Peyer's patch (tissue), 4 donors: ENCODE data around the gene GALNT9. TPM values are rescaled to one million over a fixed set of nuclear protein-coding genes. Genes with fewer than 3 reads are reported as not detected.
A peak's percentile ranks its signal among the peaks of the same experiment; 100 is the strongest.

Experiments used
- DNase-seq, 3 donors: peaks; one replicate each; pipeline ENCODE4 v3.0.0-alpha.2; 2017 to 2019
- H3K27ac ChIP-seq, 4 donors: fragments of 200-600 bp; sonication (generic); one replicate each; pipeline ENCODE4 v1.5.1; 2016 to 2019
- H3K27me3 ChIP-seq, 2 donors: fragments of 200-600 bp; sonication (generic); one replicate each; pipeline ENCODE4 v1.5.1; 2019
- H3K36me3 ChIP-seq, 3 donors: fragments of 200-600 bp; sonication (generic); one replicate each; pipeline ENCODE4 v1.5.1; 2016 to 2019
- H3K4me1 ChIP-seq, 4 donors: fragments of 200-600 bp; sonication (generic); one replicate each; pipeline ENCODE4 v1.5.1; 2016 to 2019
- H3K4me3 ChIP-seq, 4 donors: fragments of 200-600 bp; sonication (generic); 1 replicate in 3 of 4; 2 replicates in 1 of 4; pipeline ENCODE4 v1.5.1; 2016 to 2019; ENCODE audit warnings: mild to moderate bottlenecking in 1 of 4
- H3K9me3 ChIP-seq, 4 donors: fragments of 200-600 bp; sonication (generic); one replicate each; pipeline ENCODE4 v1.5.1; 2016 to 2019; ENCODE audit warnings: mild to moderate bottlenecking in 1 of 4
- CTCF ChIP-seq, 6 experiments: fragments of 450-650 bp in 4 of 6; fragments of 200-600 bp in 2 of 6; sonication (generic) in 1 of 6; IDR thresholded peaks; one replicate each; pipeline ENCODE4 v1.5.1; 2017 to 2019; ENCODE audit warnings: antibody characterized with exemption in 6 of 6, mild to moderate bottlenecking in 3 of 6, moderate library complexity in 1 of 6
- POLR2A ChIP-seq, 2 donors: fragments of 450-650 bp; IDR thresholded peaks; one replicate each; pipeline ENCODE4 v1.5.1; 2017; ENCODE audit warnings: antibody characterized with exemption in 2 of 2, mild to moderate bottlenecking in 2 of 2, moderate library complexity in 2 of 2
- total RNA-seq, 4 donors: library from RNA; depleted of rRNA; stranded (reverse); fragments of >200 nt; gene quantifications; one replicate each; pipeline ENCODE4 v1.1.0, GENCODE V29; 2016

Gene GALNT9
- total RNA-seq, 4 donors from 2014 or later, result not detected

DNA sequence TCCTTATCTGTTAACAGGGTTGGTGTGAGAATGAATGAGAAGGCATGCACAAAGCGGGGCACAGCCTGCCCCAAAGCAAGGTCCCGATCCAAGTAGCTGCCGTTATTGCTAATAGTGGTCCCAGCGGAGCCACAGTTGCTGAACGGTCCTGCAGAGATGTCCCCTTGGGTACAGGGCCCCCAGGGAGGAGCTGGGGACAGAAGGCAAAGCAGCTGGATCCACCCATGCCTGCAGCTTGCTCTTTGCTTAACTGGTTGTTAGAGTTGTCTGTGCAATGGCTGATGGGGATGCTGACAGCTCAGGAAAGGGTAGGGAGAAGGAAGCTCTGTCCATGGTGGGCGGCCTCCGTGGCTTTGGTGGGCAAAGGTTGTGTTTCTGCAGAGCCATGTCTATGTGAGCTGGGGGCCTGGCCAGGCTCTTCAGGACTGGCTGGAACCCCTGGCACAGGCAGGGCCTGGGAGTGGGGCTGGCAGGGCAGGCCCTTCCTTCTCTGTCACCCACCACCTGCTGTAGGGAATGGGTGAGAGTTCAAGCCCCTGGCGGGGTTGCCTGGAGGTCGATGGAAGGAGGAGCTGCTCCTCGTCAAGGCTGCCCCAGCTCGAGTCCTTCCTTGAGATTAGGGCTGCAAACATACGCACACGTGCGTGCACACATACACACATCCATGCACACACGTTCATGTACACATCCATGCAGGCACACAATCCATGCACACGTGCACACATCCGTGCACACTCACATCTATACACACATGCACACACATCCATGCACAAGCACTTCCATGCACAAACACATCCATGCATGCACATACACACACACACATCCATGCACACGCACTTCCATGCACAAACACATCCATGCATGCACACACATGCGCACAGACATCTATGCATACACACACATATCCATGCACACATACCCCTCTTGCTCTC is 149.7 kb downstream of the GALNT9 start:
- no peak overlapping the region for H3K4me3 ChIP-seq
- DNase-seq, result no peak
- TF ChIP-seq POLR2A (IDR thresholded peaks at IDR 0.05), result no peak
- no peak for TF ChIP-seq CTCF (IDR thresholded peaks at IDR 0.05)
- no peaks in the 10 kb centered on the region for H3K27me3 ChIP-seq
- H3K27ac ChIP-seq, result no peak overlapping the region
- H3K9me3 ChIP-seq, result no peaks in the 10 kb centered on the region
- H3K36me3 ChIP-seq, result no peaks in the 10 kb centered on the region
- H3K4me1 ChIP-seq, result no peaks in the 10 kb centered on the region

- H3K4me1 ChIP-seq, result no peaks in the 10 kb centered on the region
- TF ChIP-seq POLR2A (IDR thresholded peaks at IDR 0.05) (no peak), CTCF (IDR thresholded peaks at IDR 0.05) (no peak)
- no peaks in the 10 kb centered on the region for H3K27me3 ChIP-seq
- no peak overlapping the region for H3K4me3 ChIP-seq
- H3K9me3 ChIP-seq, result no peaks in the 10 kb centered on the region
- no peaks in the 10 kb centered on the region for H3K36me3 ChIP-seq
- DNase-seq, result peak in 1 of 3 donors; percentile 31
- no peak overlapping the region for H3K27ac ChIP-seq
Observed at GRCh38 chr12:132178801-132179401, 150.5 kb downstream of the GALNT9 start.

DNA sequence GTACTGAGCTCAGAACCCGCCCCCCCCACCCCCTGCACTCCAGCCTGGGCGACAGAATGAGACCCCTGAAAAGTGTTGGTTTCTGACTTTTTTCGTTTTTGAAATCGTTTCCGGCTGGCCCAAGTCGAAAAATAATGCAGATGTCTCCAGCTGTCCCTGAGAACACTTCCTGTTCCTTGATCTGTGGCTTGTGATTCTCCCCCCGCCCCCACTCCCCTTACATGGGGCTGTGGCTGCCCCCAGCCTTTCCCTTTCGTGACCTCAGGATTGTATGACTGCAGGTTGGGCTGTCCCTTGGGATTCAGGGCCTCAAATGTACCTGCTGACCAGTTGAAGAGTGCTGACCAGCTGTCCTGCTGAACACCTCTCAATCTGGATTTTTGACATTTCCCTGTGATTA is 151.1 kb downstream of the GALNT9 start:
- no peak overlapping the region for H3K27ac ChIP-seq
- DNase-seq, result no peak
- H3K9me3 ChIP-seq, result no peaks in the 10 kb centered on the region
- TF ChIP-seq CTCF (IDR thresholded peaks at IDR 0.05) (no peak), POLR2A (IDR thresholded peaks at IDR 0.05) (no peak)
- H3K4me1 ChIP-seq, result no peaks in the 10 kb centered on the region
- H3K36me3 ChIP-seq, result no peaks in the 10 kb centered on the region
- H3K4me3 ChIP-seq, result no peak overlapping the region
- no peaks in the 10 kb centered on the region for H3K27me3 ChIP-seq

GRCh38 chr12:132176920-132177551 is 152.4 kb downstream of the GALNT9 start:
- Histone ChIP-seq H3K4me3 (no peak overlapping the region), H3K9me3 (no peaks in the 10 kb centered on the region), H3K4me1 (no peaks in the 10 kb centered on the region), H3K36me3 (no peaks in the 10 kb centered on the region), H3K27me3 (no peaks in the 10 kb centered on the region), H3K27ac (no peak overlapping the region)
- DNase-seq, result no peak
- no peak for TF ChIP-seq POLR2A (IDR thresholded peaks at IDR 0.05)
- TF ChIP-seq CTCF (IDR thresholded peaks at IDR 0.05), result no peak

DNA sequence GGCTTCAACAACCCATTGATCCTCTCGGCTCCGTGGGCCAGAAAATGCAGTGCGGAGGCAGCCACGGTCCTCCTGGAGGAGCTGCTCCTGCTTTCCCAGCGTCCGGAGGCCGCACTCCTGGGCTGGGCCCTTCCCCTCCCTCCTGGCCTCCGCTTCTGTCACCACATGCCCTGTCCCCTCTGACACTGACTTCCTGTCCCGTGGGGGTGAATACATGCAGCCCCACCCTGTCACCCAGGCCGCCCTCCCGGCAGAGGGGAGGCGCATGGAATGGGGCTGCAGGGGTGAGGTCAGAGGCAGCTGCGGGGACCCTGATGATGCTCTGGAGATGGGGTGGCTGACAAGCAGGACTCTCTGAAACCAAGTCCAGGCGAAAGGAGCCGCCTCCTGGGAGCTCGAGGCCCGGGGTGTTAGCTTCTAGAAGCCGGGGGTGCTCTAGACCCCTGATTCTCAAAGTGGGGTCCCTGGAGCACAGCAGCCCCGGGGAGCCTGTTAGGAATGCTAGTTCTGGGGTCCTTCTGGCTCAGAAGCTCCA is 152.9 kb downstream of the GALNT9 start:
- Histone ChIP-seq H3K4me1 (no peaks in the 10 kb centered on the region), H3K36me3 (no peaks in the 10 kb centered on the region), H3K27me3 (no peaks in the 10 kb centered on the region), H3K27ac (no peak overlapping the region), H3K4me3 (no peak overlapping the region), H3K9me3 (no peaks in the 10 kb centered on the region)
- no peak for DNase-seq
- TF ChIP-seq POLR2A (IDR thresholded peaks at IDR 0.05), result no peak
- TF ChIP-seq CTCF (IDR thresholded peaks at IDR 0.05), result no peak
